Mesothelial cell of epicardium (in vitro differentiated cells): ENCODE measurements around the gene FSD1L. TPM values are rescaled to one million over a fixed set of nuclear protein-coding genes. Genes with fewer than 3 reads are reported as not detected.

Experiments
- DNase-seq, 2 experiments: peaks; one replicate each; pipeline ENCODE4 v3.0.0; 2021; ENCODE audit warnings: low spot score in 2 of 2; ENCODE audit not compliant: unreplicated experiment in 2 of 2
- H3K27ac Mint-ChIP-seq: 2 replicates; pipeline ENCODE4 v1.8.0; 2021; ENCODE audit warnings: mixed read lengths
- H3K27me3 Mint-ChIP-seq: 2 replicates; pipeline ENCODE4 v1.8.0; 2021; ENCODE audit warnings: low read depth, mixed read lengths
- H3K36me3 Mint-ChIP-seq: 2 replicates; pipeline ENCODE4 v1.8.0; 2021; ENCODE audit warnings: mixed read lengths
- H3K4me1 Mint-ChIP-seq: 2 replicates; pipeline ENCODE4 v1.8.0; 2021; ENCODE audit warnings: mixed read lengths
- H3K4me3 Mint-ChIP-seq: 2 replicates; pipeline ENCODE4 v1.8.0; 2021; ENCODE audit warnings: mild to moderate bottlenecking, moderate library complexity, mixed read lengths
- H3K9me3 Mint-ChIP-seq: 2 replicates; pipeline ENCODE4 v1.8.0; 2021; ENCODE audit warnings: mixed read lengths
- CTCF ChIP-seq: fragments of 200-600 bp; sonication (generic); IDR thresholded peaks from one replicate; pipeline ENCODE4 v1.5.0; 2021; ENCODE audit warnings: antibody characterized with exemption; ENCODE audit not compliant: unreplicated experiment
- total RNA-seq: library from RNA; stranded (reverse); gene quantifications from 3 replicates; pipeline ENCODE4 v1.2.1, GENCODE V29; 2021

Gene FSD1L
- total RNA-seq, 1 donor from 2014 or later = 11.0 TPM

DNA sequence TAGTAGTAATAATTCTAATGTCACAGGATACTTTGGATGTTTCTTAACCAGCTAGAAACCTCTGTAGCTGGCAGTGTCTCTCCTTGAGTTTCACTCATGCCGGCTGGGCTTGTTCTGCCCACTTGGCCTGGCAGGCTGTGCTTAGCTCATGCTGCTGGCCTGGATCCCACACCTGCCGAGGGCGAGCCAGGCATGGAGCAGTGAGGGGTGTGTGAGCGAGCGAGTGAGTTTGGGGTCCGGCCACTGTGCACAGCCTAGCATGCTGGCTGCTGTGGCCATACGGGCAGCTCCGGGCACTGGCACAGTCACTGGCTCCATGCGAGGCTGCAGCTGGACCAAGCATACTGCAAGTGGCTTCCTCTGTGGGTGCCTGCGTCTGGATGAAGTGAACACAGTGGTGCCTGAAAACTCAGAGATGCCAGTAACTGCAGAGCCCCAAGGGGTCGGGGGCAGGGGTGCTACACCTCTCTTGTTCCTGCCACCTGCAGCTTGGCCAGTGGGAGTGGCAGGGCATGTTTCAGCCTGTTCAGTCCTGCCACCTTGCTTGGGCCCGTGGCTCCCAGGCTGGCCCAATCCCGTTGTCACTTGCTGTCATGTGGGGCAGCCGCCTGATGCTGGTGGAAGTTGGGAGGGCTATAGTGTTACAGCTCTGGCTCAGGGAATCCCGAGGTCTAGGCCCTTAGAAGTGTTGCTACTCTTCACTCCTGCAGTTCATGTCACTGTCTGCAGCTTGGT, 9.9 kb downstream of the FSD1L start:
- no peak overlapping the region for H3K27ac Mint-ChIP-seq
- H3K36me3 Mint-ChIP-seq = peaks cover 3% of the 10 kb centered on the region
- no peaks in the 10 kb centered on the region for H3K27me3 Mint-ChIP-seq
- no peak for TF ChIP-seq CTCF
- H3K4me1 Mint-ChIP-seq = peaks cover 27% of the 10 kb centered on the region
- H3K4me3 Mint-ChIP-seq = no peak overlapping the region
- DNase-seq = no peak
- H3K9me3 Mint-ChIP-seq = peaks cover 4% of the 10 kb centered on the region

- no peak for DNase-seq
- TF ChIP-seq CTCF = no peak
- Mint-ChIP-seq H3K27me3 (no peaks in the 10 kb centered on the region), H3K4me3 (no peak overlapping the region), H3K36me3 (peaks cover 3% of the 10 kb centered on the region), H3K9me3 (peaks cover 4% of the 10 kb centered on the region), H3K27ac (no peak overlapping the region), H3K4me1 (peaks cover 26% of the 10 kb centered on the region)
These were observed 10.6 kb downstream of the FSD1L start for GRCh38 chr9:105458404-105458803.

- peaks cover 26% of the 10 kb centered on the region for H3K4me1 Mint-ChIP-seq
- no peaks in the 10 kb centered on the region for H3K27me3 Mint-ChIP-seq
- H3K36me3 Mint-ChIP-seq = peaks cover 6% of the 10 kb centered on the region
- H3K4me3 Mint-ChIP-seq = no peak overlapping the region
- no peak for TF ChIP-seq CTCF
- peak overlapping the region; percentile 71 for H3K27ac Mint-ChIP-seq
- H3K9me3 Mint-ChIP-seq = peaks cover 4% of the 10 kb centered on the region
- no peak for DNase-seq
These were observed 11.5 kb downstream of the FSD1L start for GRCh38 chr9:105459336-105459735.

- no peak overlapping the region for H3K27ac Mint-ChIP-seq
- H3K4me1 Mint-ChIP-seq = no peaks in the 10 kb centered on the region
- H3K9me3 Mint-ChIP-seq = peaks cover 28% of the 10 kb centered on the region
- H3K36me3 Mint-ChIP-seq = peaks cover 49% of the 10 kb centered on the region
- no peaks in the 10 kb centered on the region for H3K27me3 Mint-ChIP-seq
- TF ChIP-seq CTCF = no peak
- no peak for DNase-seq
- H3K4me3 Mint-ChIP-seq = no peak overlapping the region
These were observed 19.1 kb downstream of the FSD1L start for GRCh38 chr9:105466898-105467455.

DNA sequence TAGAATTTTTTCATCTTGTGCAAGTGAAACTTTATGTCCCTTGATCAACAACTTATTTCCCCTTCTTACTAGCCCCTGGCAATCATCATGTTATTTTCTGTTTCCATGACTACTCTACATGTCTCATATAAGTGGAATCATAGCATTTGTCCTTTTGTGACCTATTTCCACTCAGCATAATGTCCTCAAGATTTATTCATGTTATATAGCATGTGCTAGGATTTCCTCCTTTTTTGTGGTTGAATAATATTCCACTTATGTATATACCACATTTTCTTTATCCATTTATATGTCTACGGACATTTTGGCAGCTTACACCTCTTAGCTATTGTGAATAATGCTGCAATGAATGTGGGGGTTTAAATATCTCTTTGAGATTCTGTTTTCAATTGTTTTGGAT, 21.0 kb downstream of the FSD1L start:
- peaks cover 28% of the 10 kb centered on the region for H3K9me3 Mint-ChIP-seq
- H3K4me3 Mint-ChIP-seq = no peak overlapping the region
- no peaks in the 10 kb centered on the region for H3K27me3 Mint-ChIP-seq
- TF ChIP-seq CTCF = no peak
- no peak for DNase-seq
- no peaks in the 10 kb centered on the region for H3K4me1 Mint-ChIP-seq
- H3K36me3 Mint-ChIP-seq = peaks cover 49% of the 10 kb centered on the region
- no peak overlapping the region for H3K27ac Mint-ChIP-seq
